Erythroblast (primary cell): Measurements from ENCODE around the gene PPP1R1C.

Source experiments
- GATA1 ChIP-seq: IDR thresholded peaks from 2 replicates; pipeline ENCODE4 v1.6.1; 2011; ENCODE audit warnings: low read depth, mild to moderate bottlenecking, control low read depth, low read length, moderate library complexity
- POLR2A ChIP-seq: IDR thresholded peaks from 2 replicates; pipeline ENCODE4 v1.6.1; 2011; ENCODE audit warnings: mild to moderate bottlenecking, low read length

DNA sequence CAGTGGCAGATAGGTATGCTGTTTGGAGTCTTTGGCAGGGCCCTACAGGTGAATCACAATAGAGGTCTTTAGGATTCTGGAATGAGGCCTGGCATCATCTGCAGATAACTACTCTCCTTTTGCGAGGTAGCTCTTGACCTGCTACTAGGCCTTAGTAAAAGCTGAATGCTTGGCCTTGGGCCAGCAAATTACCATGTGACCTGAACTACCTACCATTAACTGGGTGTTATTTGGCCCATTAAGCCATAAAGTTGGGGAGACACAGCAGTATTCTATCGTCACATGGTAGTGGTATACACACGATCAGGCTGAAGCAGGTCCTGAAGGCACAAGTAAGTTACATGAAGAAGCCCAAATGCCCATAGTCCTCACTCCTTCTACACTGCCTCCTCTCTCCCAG, 178.2 kb downstream of the PPP1R1C start:
- no peak for TF ChIP-seq POLR2A
- no peak for TF ChIP-seq GATA1
